HG03196 (cell line): Measurements from ENCODE around the gene TK2.
"Not testable (repeated sequence)": the region's sequence is repeated elsewhere in the genome, so short reads cannot be mapped to it uniquely, and the experiment has no call there.

Experiments
- ATAC-seq: cut with Tn5 transposase; IDR thresholded peaks from one replicate; pipeline ENCODE4 v1.9.1; 2021; ENCODE audit not compliant: unreplicated experiment

The TK2 gene

DNA sequence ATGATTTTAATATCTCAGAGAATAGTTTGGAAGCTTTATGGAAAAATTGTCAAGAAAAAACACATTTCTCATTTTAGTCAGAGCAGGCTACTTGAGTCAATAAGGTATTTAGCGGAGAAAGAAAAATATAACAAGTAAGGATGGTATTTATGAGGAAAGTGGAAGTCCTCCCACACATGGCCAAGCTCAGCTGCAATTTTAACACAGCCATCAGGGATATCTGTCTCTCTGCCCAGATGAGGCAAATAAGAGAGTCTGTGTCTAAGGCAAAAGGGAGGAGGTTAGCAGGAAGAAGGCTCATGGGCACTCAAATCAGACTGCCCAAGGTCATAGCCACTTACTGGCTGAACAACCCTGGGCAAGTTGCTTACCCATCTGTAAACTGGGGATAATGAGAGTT is 24.2 kb upstream of the TK2 start:
- ATAC-seq: no peak

DNA sequence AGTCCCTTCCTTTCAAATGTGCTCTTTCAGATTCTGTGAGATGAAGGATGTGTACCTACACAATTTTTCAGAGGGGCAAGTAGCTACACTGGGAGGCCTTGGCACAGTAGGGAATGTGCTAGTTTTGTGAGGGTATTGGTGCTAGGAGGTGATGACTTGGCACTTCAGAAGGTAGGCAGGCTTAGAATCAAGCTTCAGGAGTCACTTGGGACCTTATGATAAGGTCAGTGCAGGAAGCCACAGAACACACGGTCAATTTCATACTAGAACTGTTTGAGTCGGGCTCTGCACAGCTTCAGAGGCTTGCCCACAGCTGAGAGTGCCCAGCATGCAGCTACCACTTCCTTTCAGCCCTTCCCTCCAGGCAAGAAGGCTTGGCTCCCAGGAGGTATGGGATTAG is 22.4 kb upstream of the TK2 start:
- no peak for ATAC-seq

DNA sequence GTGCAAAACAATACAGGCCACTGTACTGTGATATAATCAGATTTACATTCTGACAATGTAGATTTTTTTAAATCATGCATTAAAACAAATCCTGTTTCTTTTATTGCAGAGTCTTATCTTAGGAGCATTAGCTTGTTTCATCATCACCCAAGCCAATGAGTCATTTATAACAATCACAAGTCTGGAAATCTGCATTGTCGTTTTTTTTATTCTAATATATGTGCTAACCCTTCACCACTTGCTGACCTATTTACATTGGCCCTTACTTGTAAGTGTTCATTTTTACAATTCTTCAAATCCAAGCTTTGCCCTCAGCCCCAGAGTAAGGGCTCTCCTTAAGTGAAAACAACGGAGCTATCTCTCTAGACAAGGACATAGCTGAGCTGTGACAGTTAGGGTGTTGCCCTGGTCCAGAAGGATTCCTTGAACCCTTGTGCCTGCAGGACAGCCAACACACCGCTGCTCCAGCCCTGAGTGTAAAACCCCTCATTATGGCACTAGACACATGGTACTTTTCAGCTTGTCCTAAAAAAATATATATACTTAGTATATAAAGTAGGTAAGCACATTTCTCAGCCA is 20.0 kb upstream of the TK2 start:
- ATAC-seq: no peak

DNA sequence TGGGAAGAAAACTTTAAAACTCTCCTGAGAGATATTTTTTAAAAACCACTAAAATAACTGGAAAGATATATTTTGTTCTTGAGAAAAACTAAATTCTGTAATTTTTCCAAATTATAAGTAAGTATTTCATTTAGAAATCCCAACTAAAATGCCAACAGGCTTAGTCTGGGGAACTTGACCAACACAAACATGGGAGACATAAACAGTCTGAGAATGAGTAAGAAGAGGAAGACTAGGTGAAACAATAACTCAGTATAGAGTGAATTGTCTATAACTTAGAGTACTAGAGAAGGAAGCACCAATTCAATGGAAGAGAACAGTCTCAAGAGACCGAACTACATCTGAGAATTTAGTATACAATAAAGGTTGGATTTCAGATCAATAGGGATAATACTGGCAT is 19.2 kb upstream of the TK2 start:
- ATAC-seq: no peak

DNA sequence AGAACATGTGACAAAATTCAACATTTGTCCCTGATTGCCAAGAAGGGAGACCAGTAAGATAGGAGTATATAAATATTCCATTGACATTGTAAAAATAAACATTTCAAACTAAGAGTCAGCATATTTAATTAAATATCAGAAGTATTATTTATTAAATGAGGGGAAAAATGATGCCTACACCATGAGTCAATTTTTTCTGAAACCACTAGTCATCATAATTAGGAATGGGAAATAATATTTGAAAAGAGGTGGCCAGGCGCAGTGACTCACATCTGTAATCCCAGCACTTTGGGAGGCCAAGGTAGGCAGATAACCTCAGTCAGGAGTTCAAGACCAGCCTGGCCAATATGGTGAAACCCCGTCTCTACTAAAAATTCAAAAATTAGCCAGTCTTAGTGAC is 18.4 kb upstream of the TK2 start:
- ATAC-seq: no peak

DNA sequence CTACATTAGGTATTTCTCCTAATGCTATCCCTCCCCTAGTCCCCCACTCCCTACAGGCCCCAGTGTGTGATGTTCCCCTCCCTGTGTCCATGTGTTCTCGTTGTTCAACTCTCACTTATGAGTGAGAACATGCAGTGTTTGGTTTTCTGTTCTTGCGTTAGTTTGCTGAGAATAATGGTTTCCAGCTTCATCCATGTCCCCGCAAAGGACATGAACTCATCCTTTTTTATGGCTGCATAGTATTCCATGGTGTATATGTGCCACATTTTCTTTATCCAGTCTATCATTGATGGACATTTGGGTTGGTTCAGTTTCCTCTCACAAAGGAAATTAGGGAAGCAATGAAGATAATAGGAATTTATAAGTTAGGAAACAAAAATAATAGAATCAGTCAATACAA is 17.3 kb upstream of the TK2 start:
- ATAC-seq: not testable (repeated sequence)

DNA sequence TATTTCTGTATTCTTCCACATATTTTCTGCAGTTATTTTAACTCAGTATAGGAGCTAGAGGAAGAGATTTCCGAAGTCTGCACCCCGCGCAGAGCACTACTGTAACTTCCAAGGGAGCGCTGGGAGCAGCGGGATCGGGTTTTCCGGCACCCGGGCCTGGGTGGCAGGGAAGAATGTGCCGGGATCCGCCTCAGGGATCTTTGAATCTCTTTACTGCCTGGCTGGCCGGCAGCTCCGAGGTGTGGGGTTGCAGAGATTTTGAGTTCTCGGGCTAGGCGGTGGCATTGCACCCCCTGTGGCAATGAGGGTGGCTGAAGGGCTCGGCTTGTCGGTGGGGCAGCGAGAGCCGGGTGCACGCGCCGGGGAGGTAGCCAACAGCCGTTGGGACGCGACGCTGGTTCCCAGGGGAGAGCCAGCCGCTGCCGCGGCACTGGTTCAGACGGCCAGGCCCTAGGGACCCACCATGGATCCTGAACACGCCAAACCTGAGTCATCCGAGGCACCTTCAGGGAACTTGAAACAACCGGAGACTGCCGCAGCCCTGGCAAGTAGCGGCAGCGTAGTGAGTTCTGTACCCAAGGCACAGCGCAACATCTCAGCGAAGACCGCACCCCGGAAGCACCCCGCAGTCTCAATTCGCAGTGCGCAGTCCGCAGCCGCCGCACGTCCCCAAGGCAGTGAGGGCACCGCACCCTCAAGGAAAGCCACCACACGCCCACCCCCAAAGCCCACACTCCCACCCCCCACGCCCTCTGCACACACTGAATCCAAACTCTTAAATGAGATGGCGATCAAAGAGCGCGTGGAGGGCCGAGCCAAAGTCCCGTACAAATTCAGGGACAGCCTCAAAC is 16.4 kb upstream of the TK2 start, which contains the start of gene CMTM1:
Gene CMTM1, plus strand, starts transcription at position 389 of the 851 bp plus-strand sequence. Its CDS starts 75 bp downstream, at position 464.
- ATAC-seq: no peak

DNA sequence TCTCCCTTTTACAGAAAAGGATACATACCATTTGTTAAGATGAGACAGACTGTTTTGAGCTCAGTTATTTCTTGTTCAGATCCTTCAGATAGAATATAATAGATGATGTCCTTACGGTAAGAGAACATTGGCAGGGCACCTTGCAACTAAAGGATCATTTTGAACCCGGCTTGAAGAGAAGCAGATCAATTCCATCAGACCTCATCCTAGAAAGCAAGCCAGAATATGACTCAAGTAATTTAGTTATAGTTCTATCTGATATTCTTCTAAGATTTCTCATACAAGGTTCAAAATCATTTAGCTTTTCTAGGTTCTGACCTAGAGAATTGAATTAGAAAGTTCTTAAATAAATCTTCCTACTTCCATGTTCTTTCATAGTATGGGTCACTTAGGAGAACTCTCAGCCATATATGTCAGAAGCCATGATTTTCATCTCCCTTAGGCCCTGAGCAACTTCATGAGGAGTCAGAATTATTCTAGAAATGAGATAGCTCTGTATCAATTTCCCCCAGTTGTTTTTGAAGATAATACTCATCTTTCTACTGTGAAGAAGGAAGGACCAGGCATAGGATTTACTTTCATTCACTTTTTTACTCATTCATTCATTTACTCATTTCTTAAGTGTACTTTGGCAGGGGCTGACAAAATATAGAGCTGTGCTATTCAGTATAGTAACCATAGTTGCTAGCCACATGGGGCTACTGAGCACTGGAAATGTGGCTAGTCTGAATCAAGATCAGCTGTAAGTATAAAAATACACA is 13.8 kb upstream of the TK2 start:
- ATAC-seq: no peak

DNA sequence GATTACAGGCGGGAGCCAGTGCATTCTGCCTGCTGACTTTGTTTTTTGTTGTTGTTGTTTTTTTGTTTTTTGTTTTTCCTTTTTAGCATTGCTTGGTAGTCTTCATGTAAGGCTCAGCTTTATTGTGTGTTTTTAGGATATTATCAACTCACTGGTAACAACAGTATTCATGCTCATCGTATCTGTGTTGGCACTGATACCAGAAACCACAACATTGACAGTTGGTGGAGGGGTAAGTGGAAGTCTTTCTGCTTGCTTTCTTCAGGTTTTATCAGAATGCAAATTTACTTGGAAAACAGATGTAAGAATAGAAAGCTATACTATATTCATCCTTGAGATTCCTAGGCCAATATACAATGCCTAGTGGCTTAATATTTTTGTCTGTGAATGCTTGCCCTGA is 13.1 kb upstream of the TK2 start:
- ATAC-seq: no peak

DNA sequence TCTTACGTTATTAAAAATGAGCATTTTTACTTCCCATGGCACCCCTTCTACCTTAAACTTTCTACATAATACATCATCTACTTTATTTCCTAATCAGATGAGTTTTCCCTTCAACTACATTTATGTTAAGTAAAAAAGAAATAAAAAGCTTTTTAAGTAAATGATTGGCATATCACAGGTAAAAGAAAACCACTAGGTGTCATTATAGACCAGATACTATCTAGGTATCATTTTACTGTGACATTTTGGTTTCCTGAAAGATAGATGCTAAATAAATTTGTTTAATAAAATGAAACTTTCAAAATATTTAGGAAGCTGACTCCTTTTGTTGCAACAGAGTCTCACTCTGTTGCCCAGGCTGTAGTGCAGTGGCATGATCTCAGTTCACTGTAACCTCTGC is 12.5 kb upstream of the TK2 start:
- no peak for ATAC-seq

DNA sequence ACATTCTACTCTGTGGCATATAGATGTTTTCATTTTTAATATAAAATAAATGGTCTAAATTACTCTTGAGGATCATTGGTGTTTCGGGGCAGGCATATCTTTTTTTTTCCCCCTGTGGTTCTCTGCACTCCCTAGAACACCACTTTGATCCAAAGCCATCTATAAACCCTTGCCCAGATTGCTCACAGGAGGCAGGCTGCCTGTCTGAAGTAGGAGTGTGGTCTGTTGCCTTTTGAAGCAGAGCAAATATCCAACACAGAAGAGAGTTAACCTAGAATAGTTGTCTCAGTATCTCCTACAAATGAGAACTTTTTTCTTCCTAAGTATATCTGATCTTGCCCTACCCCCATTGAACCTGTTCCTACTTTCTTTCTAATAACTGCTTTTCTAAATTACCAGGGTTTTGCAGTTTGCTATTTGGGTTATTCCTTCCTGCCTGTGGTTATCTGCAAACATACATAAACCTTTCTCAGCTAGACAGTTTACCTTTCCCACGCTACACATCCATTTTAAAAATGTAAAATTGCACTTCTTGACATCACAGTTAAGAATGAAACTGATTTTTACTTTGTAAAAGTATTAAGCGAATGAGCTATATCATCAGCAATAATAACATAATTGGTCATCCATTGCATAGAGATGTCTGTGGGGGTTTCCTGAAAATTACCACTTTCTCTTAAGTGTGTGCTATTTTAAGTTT is 11.6 kb upstream of the TK2 start:
- no peak for ATAC-seq

DNA sequence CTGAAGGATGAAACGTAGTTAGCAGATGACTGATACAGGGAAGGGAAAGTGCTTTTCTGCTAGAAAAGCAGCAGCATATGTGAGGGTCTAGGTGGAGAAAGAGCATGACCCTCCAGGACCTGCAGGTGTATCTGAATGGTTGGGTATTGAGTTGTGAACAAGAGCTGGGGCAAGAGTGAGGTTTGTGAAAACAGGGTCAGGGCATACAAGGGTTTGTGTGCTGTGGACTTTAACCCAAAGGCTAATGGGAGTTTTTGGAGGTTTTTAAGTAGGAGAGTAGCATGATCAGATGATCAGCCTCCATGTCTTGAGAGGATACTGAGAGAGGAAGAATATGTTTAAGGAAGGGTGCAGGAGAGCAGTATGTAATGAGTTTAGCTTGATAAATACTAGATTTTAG is 10.2 kb upstream of the TK2 start:
- ATAC-seq: no peak

DNA sequence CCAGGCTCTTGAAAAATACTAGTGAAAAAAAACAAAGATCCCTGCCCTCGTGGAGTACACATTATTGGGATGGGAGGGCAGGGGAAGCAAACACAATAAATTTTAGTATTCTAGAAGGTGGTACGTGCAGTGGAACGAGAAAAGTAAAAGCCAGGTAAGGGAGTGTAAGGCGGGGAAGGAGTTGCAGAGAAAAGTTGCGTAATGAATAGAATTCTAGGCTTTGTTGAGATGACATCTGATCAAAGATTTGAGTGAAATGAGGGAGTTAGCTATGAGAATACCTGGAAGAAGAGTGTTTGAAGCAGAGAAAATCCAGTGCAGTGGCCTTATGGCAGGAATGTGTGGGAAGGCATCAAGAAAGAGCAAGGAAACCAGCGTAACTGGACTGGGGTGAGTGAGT is 4.6 kb upstream of the TK2 start:
- ATAC-seq: no peak

DNA sequence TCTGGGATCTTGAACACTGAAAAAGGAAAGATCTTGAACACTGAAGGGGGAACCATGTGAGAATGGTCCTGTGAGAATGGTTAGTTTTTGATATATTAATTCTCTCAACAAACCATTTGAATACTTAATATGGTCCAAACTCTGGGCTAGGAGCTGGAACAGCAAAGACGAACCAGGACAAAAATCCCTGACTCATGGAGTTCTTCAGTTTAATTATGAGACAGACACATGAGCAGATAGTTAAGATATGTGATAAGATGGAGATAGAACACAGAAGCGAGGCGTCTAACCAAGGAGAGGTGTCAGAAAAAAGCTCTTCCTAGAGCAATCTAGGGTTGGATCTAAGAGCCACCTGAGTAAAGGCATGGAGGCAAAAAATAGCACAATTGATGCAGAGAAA is 4.1 kb upstream of the TK2 start:
- ATAC-seq: no peak

DNA sequence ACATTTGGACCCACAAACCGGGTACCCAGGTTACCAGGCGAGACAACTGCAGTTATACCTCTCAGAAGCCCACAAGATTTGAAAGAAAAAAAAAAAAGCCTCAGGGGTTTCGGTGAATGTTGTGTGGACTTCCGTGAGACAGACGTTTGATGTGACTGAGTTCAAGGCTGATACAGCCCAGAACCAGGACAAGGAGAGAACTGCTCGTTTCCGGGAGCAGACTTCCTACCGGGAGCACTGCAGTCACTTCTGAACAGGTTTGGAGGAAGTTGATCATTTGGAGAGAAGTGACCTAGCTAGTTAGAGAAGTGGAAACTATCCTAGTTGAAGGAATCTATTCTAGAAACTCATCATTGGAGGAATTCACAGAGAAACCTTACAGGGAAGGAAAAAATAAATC is 3.3 kb upstream of the TK2 start:
- ATAC-seq: no peak

DNA sequence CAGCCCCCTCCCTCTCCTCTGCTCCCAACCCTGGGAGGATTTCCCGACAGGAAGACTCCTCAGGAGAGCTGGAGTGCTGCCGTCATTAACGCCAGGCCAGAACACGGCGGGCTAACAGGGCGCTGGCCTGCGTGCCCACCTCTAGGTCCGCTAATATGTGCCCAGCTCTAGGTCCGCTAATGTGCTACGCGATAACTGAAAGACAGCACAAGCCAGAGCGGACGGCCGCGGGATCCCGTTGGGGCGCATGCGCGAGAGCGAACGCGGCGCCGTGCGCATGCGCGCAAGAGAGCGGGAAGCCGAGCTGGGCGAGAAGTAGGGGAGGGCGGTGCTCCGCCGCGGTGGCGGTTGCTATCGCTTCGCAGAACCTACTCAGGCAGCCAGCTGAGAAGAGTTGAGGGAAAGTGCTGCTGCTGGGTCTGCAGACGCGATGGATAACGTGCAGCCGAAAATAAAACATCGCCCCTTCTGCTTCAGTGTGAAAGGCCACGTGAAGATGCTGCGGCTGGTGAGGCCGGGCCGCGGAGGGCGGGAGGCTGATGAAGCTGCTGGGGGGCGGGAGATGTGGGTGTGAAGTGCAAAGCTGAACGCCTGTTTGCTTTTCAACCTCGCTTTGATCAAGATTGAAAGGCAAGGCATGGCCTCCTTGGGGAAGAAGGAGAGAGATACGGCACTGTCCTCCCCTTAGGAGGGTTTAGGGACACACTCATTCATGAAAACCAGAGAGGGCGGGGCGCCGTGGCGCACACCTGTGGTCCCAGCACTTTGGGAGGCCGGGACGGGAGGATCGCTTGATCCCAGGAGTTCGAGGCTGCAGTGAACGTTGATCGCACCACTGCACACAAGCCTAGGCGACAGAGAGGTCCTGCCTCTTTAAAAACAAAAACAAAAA is 2.6 kb upstream of the TK2 start, which contains the start of gene CKLF:
Gene CKLF, plus strand, starts transcription at position 291 of the 892 bp plus-strand sequence. Its CDS starts 140 bp downstream, at position 431.
- no peak for ATAC-seq

DNA sequence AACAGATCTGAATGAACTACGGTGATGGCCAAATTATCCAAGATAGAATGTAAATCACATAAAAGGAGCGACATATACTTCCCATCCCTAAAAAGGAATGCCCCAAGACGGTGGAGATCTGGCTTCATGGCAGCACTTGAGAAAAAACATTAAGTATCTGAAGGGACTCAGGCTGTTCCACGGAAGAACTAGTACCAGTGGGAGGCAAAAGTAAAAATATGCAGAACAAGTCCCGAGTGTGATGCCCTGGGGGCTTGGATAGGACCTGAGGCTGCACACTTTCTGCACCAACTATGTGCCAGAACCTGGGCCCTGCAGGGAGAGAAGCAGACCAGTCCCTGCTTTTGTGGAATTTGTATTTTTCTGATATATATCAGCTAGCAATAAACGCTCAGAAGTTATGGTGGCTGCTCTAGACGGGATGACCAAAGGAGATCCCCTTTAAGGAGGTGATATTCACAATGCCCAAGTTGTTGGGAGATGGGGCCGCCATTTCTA is 1.9 kb upstream of the TK2 start:
- ATAC-seq: no peak

DNA sequence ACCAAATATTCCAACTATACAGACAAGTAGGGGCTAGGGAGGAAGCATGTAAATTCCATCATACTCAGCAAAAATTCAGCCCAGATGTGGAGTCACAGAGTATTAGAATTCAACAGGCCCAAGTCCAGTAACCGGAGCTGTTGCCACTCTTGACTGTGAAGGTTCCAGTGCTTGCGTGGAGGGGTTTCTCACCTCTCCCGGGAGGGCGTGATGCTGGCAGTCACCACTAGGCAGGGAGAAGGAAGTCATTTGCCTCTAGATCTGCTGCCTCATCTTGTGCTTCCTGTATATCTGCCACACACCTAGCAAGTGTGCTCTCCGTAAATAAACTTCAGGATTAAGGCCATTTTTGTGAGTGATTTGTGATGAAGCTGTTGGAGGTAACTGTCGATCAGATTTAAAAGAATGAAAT is 1.4 kb upstream of the TK2 start:
- no peak for ATAC-seq

DNA sequence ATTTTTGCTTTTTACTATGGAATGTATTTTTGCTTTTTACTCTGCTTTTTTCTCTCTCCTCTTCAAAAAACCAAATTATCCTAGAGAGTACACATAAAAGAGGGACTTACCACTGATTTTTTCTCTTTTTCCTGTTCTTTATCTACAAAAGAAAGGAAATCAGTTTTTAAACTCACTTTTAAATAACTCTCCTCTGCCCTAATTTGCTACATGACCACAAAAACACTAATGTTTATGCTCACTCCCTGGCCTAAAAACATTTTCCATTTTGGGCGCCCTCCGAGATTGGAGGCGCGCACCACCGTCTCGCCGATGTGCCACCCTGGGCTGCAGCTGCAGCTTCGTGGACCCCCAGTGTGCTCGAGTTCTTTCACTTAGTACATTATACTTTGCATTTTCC is 1.1 kb downstream of the TK2 start:
- no peak for ATAC-seq

DNA sequence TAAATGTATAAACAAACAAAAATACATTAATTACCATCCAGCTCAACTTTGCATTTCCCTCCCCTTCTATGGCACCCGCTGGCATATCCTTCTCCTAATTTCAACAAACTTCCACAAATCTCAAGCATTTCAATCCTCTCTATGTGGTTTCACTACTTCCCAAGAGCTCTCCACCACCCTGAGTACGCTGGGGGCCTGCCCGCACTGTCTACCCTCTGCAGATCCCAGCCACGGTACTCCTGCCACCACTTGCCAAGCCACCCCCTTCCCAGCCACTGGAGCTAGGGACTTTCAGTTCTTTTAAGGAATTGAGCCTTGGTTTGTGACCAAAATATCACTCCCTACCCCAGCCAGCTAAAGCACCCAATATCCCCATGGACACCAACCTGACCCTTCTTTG is 1.9 kb downstream of the TK2 start:
- no peak for ATAC-seq
